CMK (cell line): Measurements from ENCODE around the gene SZT2.
"Not testable (repeated sequence)": the region's sequence is repeated elsewhere in the genome, so short reads cannot be mapped to it uniquely, and the experiment has no call there.

Experiments
- DNase-seq: peaks from one replicate; pipeline ENCODE4 v3.0.0-alpha.2; 2010; ENCODE audit warnings: low read depth

The SZT2 gene

GRCh38 chr1:43492826-43493225 lies 103.1 kb downstream of the SZT2 start:
- no peak for DNase-seq

GRCh38 chr1:43493661-43494450 lies 104.2 kb downstream of the SZT2 start:
- no peak for DNase-seq

- peak; percentile 3 for DNase-seq
Measured at GRCh38 chr1:43495204-43495603, 105.5 kb downstream of the SZT2 start.

- no peak for DNase-seq
Measured at GRCh38 chr1:43499898-43500297, 110.2 kb downstream of the SZT2 start.

GRCh38 chr1:43501806-43502205 lies 112.1 kb downstream of the SZT2 start:
- not testable (repeated sequence) for DNase-seq

GRCh38 chr1:43503534-43503933 lies 113.8 kb downstream of the SZT2 start:
- DNase-seq, result no peak
